ENCODE measurements around the gene REEP3. TPM values are rescaled to one million over a fixed set of nuclear protein-coding genes. Genes with fewer than 3 reads are reported as not detected.

REEP3 gene
- total and polyA plus RNA-seq, 7 experiments from 2014 or later = 1.6 to 21.6 (median 8.1) TPM

GRCh38 chr10:63583397-63583796 lies 62.2 kb downstream of the REEP3 start:
- Mint-ChIP-seq H3K36me3 (peaks cover 0 to 7% (median 0%) of the 10 kb centered on the region in 5 donors), H3K27ac (no peak overlapping the region), H3K27me3 (no peaks in the 10 kb centered on the region), H3K9me3 (no peaks in the 10 kb centered on the region), H3K4me3 (no peak overlapping the region), H3K4me1 (no peaks in the 10 kb centered on the region)
- Histone ChIP-seq H3K27ac (ENCODE audit: low read depth, low read length) (no peak overlapping the region), H3K4me1 (ENCODE audit: control insufficient read depth in 2 of 2, insufficient read depth in 2 of 2, low read length in 2 of 2) (no peaks in the 10 kb centered on the region), H3K9me3 (ENCODE audit: control insufficient read depth in 2 of 3, low read length in 3 of 3) (no peaks in the 10 kb centered on the region), H3K4me3 (ENCODE audit: low read length) (no peak overlapping the region), H3K36me3 (ENCODE audit: control insufficient read depth in 2 of 3, insufficient read depth in 3 of 3, low read length in 3 of 3) (no peaks in the 10 kb centered on the region), H3K27me3 (ENCODE audit: control insufficient read depth in 2 of 2, insufficient read depth in 2 of 2, low read length in 2 of 2) (no peaks in the 10 kb centered on the region)
- DNase-seq (no peak), ATAC-seq (no peak)
- ChIA-PET CTCF (no interaction called here), POLR2A (no interaction called here)
- intact Hi-C loops (cut with micrococcal nuclease) = no loop called here

- Histone ChIP-seq H3K9me3 (ENCODE audit: control insufficient read depth in 2 of 3, low read length in 3 of 3) (no peaks in the 10 kb centered on the region), H3K27me3 (ENCODE audit: control insufficient read depth in 2 of 2, insufficient read depth in 2 of 2, low read length in 2 of 2) (no peaks in the 10 kb centered on the region), H3K36me3 (ENCODE audit: control insufficient read depth in 2 of 3, insufficient read depth in 3 of 3, low read length in 3 of 3) (no peaks in the 10 kb centered on the region), H3K4me3 (ENCODE audit: low read length) (no peak overlapping the region), H3K27ac (ENCODE audit: low read depth, low read length) (no peak overlapping the region), H3K4me1 (ENCODE audit: control insufficient read depth in 2 of 2, insufficient read depth in 2 of 2, low read length in 2 of 2) (no peaks in the 10 kb centered on the region)
- no peaks in the 10 kb centered on the region for H3K4me1 Mint-ChIP-seq
- intact Hi-C loops (cut with micrococcal nuclease) = no loop called here
- ATAC-seq (no peak), DNase-seq (no peak)
- CTCF ChIA-PET = no interaction called here
- H3K27me3 Mint-ChIP-seq = no peaks in the 10 kb centered on the region
- POLR2A ChIA-PET = interaction anchor here (0.7 kb wide), 1 partner anchor 11 kb away, joined by 3 read pairs; no protein-coding TSS in a partner anchor
- no peaks in the 10 kb centered on the region for H3K9me3 Mint-ChIP-seq
- no peak overlapping the region for H3K27ac Mint-ChIP-seq
- H3K4me3 Mint-ChIP-seq = no peak overlapping the region
- peaks cover 0 to 7% (median 0%) of the 10 kb centered on the region in 5 donors for H3K36me3 Mint-ChIP-seq
Measured at GRCh38 chr10:63583909-63584724, 62.9 kb downstream of the REEP3 start.

- Histone ChIP-seq H3K4me1 (ENCODE audit: control insufficient read depth in 2 of 2, insufficient read depth in 2 of 2, low read length in 2 of 2) (no peaks in the 10 kb centered on the region), H3K27me3 (ENCODE audit: control insufficient read depth in 2 of 2, insufficient read depth in 2 of 2, low read length in 2 of 2) (no peaks in the 10 kb centered on the region), H3K4me3 (ENCODE audit: low read length) (no peak overlapping the region), H3K36me3 (ENCODE audit: control insufficient read depth in 2 of 3, insufficient read depth in 3 of 3, low read length in 3 of 3) (no peaks in the 10 kb centered on the region), H3K27ac (ENCODE audit: low read depth, low read length) (no peak overlapping the region), H3K9me3 (ENCODE audit: control insufficient read depth in 2 of 3, low read length in 3 of 3) (no peaks in the 10 kb centered on the region)
- DNase-seq (no peak), ATAC-seq (no peak)
- H3K4me3 Mint-ChIP-seq = no peak overlapping the region
- ChIA-PET CTCF (no interaction called here), POLR2A (interaction anchor here (0.7 kb wide), 1 partner anchor 12 kb away, joined by 3 read pairs; no protein-coding TSS in a partner anchor)
- no peak overlapping the region for H3K27ac Mint-ChIP-seq
- H3K4me1 Mint-ChIP-seq = no peaks in the 10 kb centered on the region
- intact Hi-C loops (cut with micrococcal nuclease) = no loop called here
- no peaks in the 10 kb centered on the region for H3K9me3 Mint-ChIP-seq
- no peaks in the 10 kb centered on the region for H3K27me3 Mint-ChIP-seq
- peaks cover 0 to 7% (median 0%) of the 10 kb centered on the region in 5 donors for H3K36me3 Mint-ChIP-seq
Measured at GRCh38 chr10:63584725-63585035, 63.5 kb downstream of the REEP3 start.

GRCh38 chr10:63585041-63585440 lies 63.8 kb downstream of the REEP3 start:
- no peak overlapping the region for H3K27ac Mint-ChIP-seq
- H3K4me3 ChIP-seq (ENCODE audit: low read length) = no peak overlapping the region
- DNase-seq = no peak
- H3K9me3 Mint-ChIP-seq = no peaks in the 10 kb centered on the region
- CTCF ChIA-PET = no interaction called here
- no peak overlapping the region for H3K27ac ChIP-seq (ENCODE audit: low read depth, low read length)
- H3K4me1 Mint-ChIP-seq = no peaks in the 10 kb centered on the region
- H3K4me1 ChIP-seq (ENCODE audit: control insufficient read depth in 2 of 2, insufficient read depth in 2 of 2, low read length in 2 of 2) = no peaks in the 10 kb centered on the region
- H3K36me3 Mint-ChIP-seq = peaks cover 0 to 7% (median 0%) of the 10 kb centered on the region in 5 donors
- H3K9me3 ChIP-seq (ENCODE audit: control insufficient read depth in 2 of 3, low read length in 3 of 3) = no peaks in the 10 kb centered on the region
- intact Hi-C loops (cut with micrococcal nuclease) = no loop called here
- ATAC-seq = no peak
- H3K36me3 ChIP-seq (ENCODE audit: control insufficient read depth in 2 of 3, insufficient read depth in 3 of 3, low read length in 3 of 3) = no peaks in the 10 kb centered on the region
- H3K27me3 ChIP-seq (ENCODE audit: control insufficient read depth in 2 of 2, insufficient read depth in 2 of 2, low read length in 2 of 2) = no peaks in the 10 kb centered on the region
- POLR2A ChIA-PET = no interaction called here
- H3K27me3 Mint-ChIP-seq = no peaks in the 10 kb centered on the region
- no peak overlapping the region for H3K4me3 Mint-ChIP-seq

GRCh38 chr10:63586043-63586442 lies 64.8 kb downstream of the REEP3 start:
- CTCF ChIA-PET = no interaction called here
- Mint-ChIP-seq H3K9me3 (no peaks in the 10 kb centered on the region), H3K4me1 (no peaks in the 10 kb centered on the region), H3K36me3 (peaks cover 0 to 7% (median 0%) of the 10 kb centered on the region in 5 donors), H3K27ac (no peak overlapping the region), H3K4me3 (no peak overlapping the region), H3K27me3 (no peaks in the 10 kb centered on the region)
- ATAC-seq (no peak), DNase-seq (no peak)
- POLR2A ChIA-PET = interaction anchor here (0.6 kb wide), 1 partner anchor 322 kb away, joined by 3 read pairs; no protein-coding TSS in a partner anchor
- Histone ChIP-seq H3K36me3 (ENCODE audit: control insufficient read depth in 2 of 3, insufficient read depth in 3 of 3, low read length in 3 of 3) (no peaks in the 10 kb centered on the region), H3K9me3 (ENCODE audit: control insufficient read depth in 2 of 3, low read length in 3 of 3) (no peaks in the 10 kb centered on the region), H3K27ac (ENCODE audit: low read depth, low read length) (no peak overlapping the region), H3K27me3 (ENCODE audit: control insufficient read depth in 2 of 2, insufficient read depth in 2 of 2, low read length in 2 of 2) (no peaks in the 10 kb centered on the region), H3K4me3 (ENCODE audit: low read length) (no peak overlapping the region), H3K4me1 (ENCODE audit: control insufficient read depth in 2 of 2, insufficient read depth in 2 of 2, low read length in 2 of 2) (no peaks in the 10 kb centered on the region)
- intact Hi-C loops (cut with micrococcal nuclease) = no loop called here

- POLR2A ChIA-PET = no interaction called here
- H3K36me3 ChIP-seq (ENCODE audit: control insufficient read depth in 2 of 3, insufficient read depth in 3 of 3, low read length in 3 of 3) = no peaks in the 10 kb centered on the region
- no peaks in the 10 kb centered on the region for H3K27me3 Mint-ChIP-seq
Measured at GRCh38 chr10:63587191-63587590, 66.0 kb downstream of the REEP3 start.

More at GRCh38 chr10:63587191-63587590, 66.0 kb downstream of the REEP3 start:
- peaks cover 0 to 3% (median 0%) of the 10 kb centered on the region in 5 donors for H3K36me3 Mint-ChIP-seq
- H3K9me3 ChIP-seq (ENCODE audit: control insufficient read depth in 2 of 3, low read length in 3 of 3) = no peaks in the 10 kb centered on the region
- CTCF ChIA-PET = no interaction called here
- intact Hi-C loops (cut with micrococcal nuclease) = no loop called here
- no peaks in the 10 kb centered on the region for H3K4me1 ChIP-seq (ENCODE audit: control insufficient read depth in 2 of 2, insufficient read depth in 2 of 2, low read length in 2 of 2)
- H3K27ac ChIP-seq (ENCODE audit: low read depth, low read length) = no peak overlapping the region
- H3K4me3 ChIP-seq (ENCODE audit: low read length) = no peak overlapping the region
- H3K4me1 Mint-ChIP-seq = no peaks in the 10 kb centered on the region
- no peak for ATAC-seq
- no peaks in the 10 kb centered on the region for H3K27me3 ChIP-seq (ENCODE audit: control insufficient read depth in 2 of 2, insufficient read depth in 2 of 2, low read length in 2 of 2)
- DNase-seq = no peak
- H3K9me3 Mint-ChIP-seq = no peaks in the 10 kb centered on the region
- no peak overlapping the region for H3K27ac Mint-ChIP-seq
- H3K4me3 Mint-ChIP-seq = no peak overlapping the region
